HCT116 (cell line): ENCODE results near the gene TMPRSS7. TPM values are rescaled to one million over a fixed set of nuclear protein-coding genes. Genes with fewer than 3 reads are reported as not detected.

ENCODE experiments used
- ATAC-seq: fragments of 200-7000 bp; cut with Tn5 transposase; 2 replicates; pipeline ENCODE4 v1.9.1; 2020; ENCODE audit warnings: mild to moderate bottlenecking, moderate library complexity
- BruUV-seq: library from RNA; stranded (reverse); fragments of 400-500 nt; replicated peaks from 2 replicates; lab custom pipeline; 2021; lab: Mats Ljungman, UMichigan
- CTCF ChIA-PET: fragments of 300-600 bp; sonication (Branson Sonifier 250); formaldehyde crosslinking; loops from one replicate; lab custom pipeline; 2021; ENCODE audit warnings: antibody characterized with exemption; lab: Charles Lee
- POLR2A ChIA-PET: fragments of 300-600, 350-600 bp; sonication (Branson Sonifier 250); formaldehyde crosslinking; loops from one replicate; lab custom pipeline; 2021; ENCODE audit warnings: antibody characterized with exemption; lab: Charles Lee
- RAD21 ChIA-PET, 2 experiments: fragments of 300-600 bp; sonication (Branson Sonifier 250); formaldehyde crosslinking; loops; one replicate each; lab custom pipeline; 2023; ENCODE audit warnings: low total read pairs in 2 of 2; ENCODE audit not compliant: uncharacterized antibody in 2 of 2, unreplicated experiment in 2 of 2, low non-redundant PET in 1 of 2; lab: Charles Lee
- DNase-seq: peaks from one replicate; pipeline ENCODE4 v3.0.0-alpha.2; 2010; ENCODE audit warnings: low read depth, low spot score
- H2AFZ ChIP-seq: fragments of 200-600 bp; shearing (Covaris generic), sonication (generic); 2 replicates; pipeline ENCODE4 v1.6.1; 2017; ENCODE audit warnings: low read depth, mixed run types, mixed read lengths, antibody characterized with exemption, low read length; ENCODE audit not compliant: poor library complexity, severe bottlenecking
- H3K27ac ChIP-seq: 2 replicates; pipeline ENCODE4 v1.5.1; 2012; ENCODE audit warnings: low read depth, low read length
- H3K27me3 ChIP-seq: fragments of 200-600 bp; sonication (generic); 2 replicates; pipeline ENCODE4 v1.6.1; 2016; ENCODE audit warnings: mixed run types, low read length, mixed read lengths; ENCODE audit not compliant: insufficient read depth
- H3K36me3 ChIP-seq, 2 experiments: fragments of 200-500 bp in 1 of 2; fragments of 200-600 bp in 1 of 2; sonication (Bioruptor generic) in 1 of 2; sonication (generic) in 1 of 2; 2 replicates each; pipeline versions ENCODE4 v1.5.1 to v1.6.1; 2014 to 2016; ENCODE audit warnings: low read length in 2 of 2, inconsistent platforms in 1 of 2, mixed read lengths in 1 of 2, mixed run types in 1 of 2; ENCODE audit not compliant: insufficient read depth in 2 of 2, control insufficient read depth in 1 of 2
- H3K4me1 ChIP-seq, 2 experiments: fragments of 200-600 bp in 1 of 2; sonication (generic) in 1 of 2; 2 replicates each; pipeline versions ENCODE4 v1.5.1 to v1.6.1; 2012 to 2017; ENCODE audit warnings: low read length in 2 of 2, inconsistent platforms in 1 of 2, mild to moderate bottlenecking in 1 of 2, mixed read lengths in 1 of 2, mixed run types in 1 of 2, moderate library complexity in 1 of 2; ENCODE audit not compliant: insufficient read depth in 2 of 2, control insufficient read depth in 1 of 2
- H3K4me2 ChIP-seq: fragments of 200-600 bp; sonication (generic); 2 replicates; pipeline ENCODE4 v1.6.1; 2017; ENCODE audit warnings: mixed run types, low read length, mixed read lengths
- H3K4me3 ChIP-seq, 2 experiments: fragments of 200-600 bp in 1 of 2; sonication (generic) in 1 of 2; replicated peaks in 1 of 2; 2 replicates each; pipeline ENCODE4 v1.5.1; 2011 to 2016; ENCODE audit warnings: low read length in 2 of 2, control low read depth in 1 of 2, low read depth in 1 of 2, mild to moderate bottlenecking in 1 of 2, mixed read lengths in 1 of 2, mixed run types in 1 of 2
- H3K79me2 ChIP-seq: fragments of 200-600 bp; sonication (generic); 2 replicates; pipeline ENCODE4 v1.6.1; 2017; ENCODE audit warnings: mild to moderate bottlenecking, mixed run types, low read length, moderate library complexity, mixed read lengths; ENCODE audit not compliant: insufficient read depth
- H3K9ac ChIP-seq: fragments of 200-600 bp; sonication (generic); 2 replicates; pipeline ENCODE4 v1.6.1; 2016; ENCODE audit warnings: low read length, mixed read lengths
- H3K9me2 ChIP-seq: fragments of 200-600 bp; sonication (generic), shearing (Covaris generic); 2 replicates; pipeline ENCODE4 v1.6.1; 2017; ENCODE audit warnings: mixed run types, mild to moderate bottlenecking, moderate library complexity; ENCODE audit not compliant: insufficient read depth
- H3K9me3 ChIP-seq, 2 experiments: fragments of 200-500 bp in 1 of 2; fragments of 200-600 bp in 1 of 2; sonication (Bioruptor generic) in 1 of 2; sonication (generic) in 1 of 2; 2 replicates each; pipeline ENCODE4 v1.6.1; 2014 to 2017; ENCODE audit warnings: low read length in 2 of 2, mixed read lengths in 2 of 2, inconsistent platforms in 1 of 2, low read depth in 1 of 2, mild to moderate bottlenecking in 1 of 2, mixed run types in 1 of 2, moderate library complexity in 1 of 2; ENCODE audit not compliant: control insufficient read depth in 1 of 2, insufficient read depth in 1 of 2
- H4K20me1 ChIP-seq: fragments of 200-600 bp; sonication (generic), shearing (Covaris generic); 2 replicates; pipeline ENCODE4 v1.6.1; 2017; ENCODE audit warnings: mixed run types, mild to moderate bottlenecking, moderate library complexity; ENCODE audit not compliant: insufficient read depth
- ATF3 ChIP-seq: IDR thresholded peaks from 2 replicates; pipeline ENCODE4 v1.6.1; 2012
- CBX3 ChIP-seq: IDR thresholded peaks from 2 replicates; pipeline ENCODE4 v1.6.1; 2012; ENCODE audit warnings: low read depth
- CEBPB ChIP-seq: IDR thresholded peaks from 2 replicates; pipeline ENCODE4 v1.6.1; 2012; ENCODE audit warnings: low read depth
- CTCF ChIP-seq, 3 experiments: fragments of 200-600 bp in 1 of 3; sonication (generic) in 1 of 3; IDR thresholded peaks in 2 of 3; conservative IDR thresholded peaks in 1 of 3; 2 replicates each; pipeline ENCODE4 v1.5.1; 2012 to 2017; ENCODE audit warnings: low read depth in 2 of 3, low read length in 2 of 3, antibody characterized with exemption in 1 of 3, borderline replicate concordance in 1 of 3, control low read depth in 1 of 3, mild to moderate bottlenecking in 1 of 3, mixed read lengths in 1 of 3, mixed run types in 1 of 3, moderate library complexity in 1 of 3; ENCODE audit not compliant: insufficient read depth in 1 of 3
- EGR1 ChIP-seq: IDR thresholded peaks from 2 replicates; pipeline ENCODE4 v1.6.1; 2012; ENCODE audit warnings: low read depth
- ELF1 ChIP-seq: IDR thresholded peaks from 2 replicates; pipeline ENCODE4 v1.6.1; 2012; ENCODE audit warnings: low read depth, borderline replicate concordance
- EZH2 ChIP-seq: fragments of 200-600 bp; sonication (generic); IDR thresholded peaks from 2 replicates; pipeline ENCODE4 v1.6.1; 2017; ENCODE audit warnings: antibody characterized with exemption, mixed run types
- EZH2phosphoT487 ChIP-seq: fragments of 200-600 bp; IDR thresholded peaks from 2 replicates; pipeline ENCODE4 v1.6.1; 2018; ENCODE audit warnings: antibody characterized with exemption, borderline replicate concordance
- FOSL1 ChIP-seq: IDR thresholded peaks from 2 replicates; pipeline ENCODE4 v1.6.1; 2012; ENCODE audit warnings: low read depth
- JUND ChIP-seq: IDR thresholded peaks from 2 replicates; pipeline ENCODE4 v1.6.1; 2012
- MAX ChIP-seq: IDR thresholded peaks from 2 replicates; pipeline ENCODE4 v1.6.1; 2012
- POLR2A ChIP-seq: IDR thresholded peaks from 2 replicates; pipeline ENCODE4 v1.7.0; 2011; ENCODE audit warnings: borderline replicate concordance; ENCODE audit not compliant: insufficient read depth, insufficient read length; ENCODE audit errors: extremely low read depth
- POLR2AphosphoS5 ChIP-seq: IDR thresholded peaks from 2 replicates; pipeline ENCODE4 v1.6.1; 2011; ENCODE audit warnings: mild to moderate bottlenecking, low read depth, low read length, moderate library complexity
- REST ChIP-seq: IDR thresholded peaks from 2 replicates; pipeline ENCODE4 v1.6.1; 2012; ENCODE audit warnings: low read depth
- SP1 ChIP-seq: IDR thresholded peaks from 2 replicates; pipeline ENCODE4 v1.6.1; 2012; ENCODE audit warnings: low read depth
- YY1 ChIP-seq: IDR thresholded peaks from 2 replicates; pipeline ENCODE4 v1.6.1; 2011; ENCODE audit warnings: low read length, low read depth, moderate library complexity, mild to moderate bottlenecking; ENCODE audit not compliant: insufficient replicate concordance; ENCODE audit errors: extremely low read depth
- ZBTB33 ChIP-seq: IDR thresholded peaks from 2 replicates; pipeline ENCODE4 v1.6.1; 2011; ENCODE audit warnings: mild to moderate bottlenecking, low read length, moderate library complexity; ENCODE audit not compliant: insufficient replicate concordance; ENCODE audit errors: extremely low read depth
- ZFX ChIP-seq: fragments of 450-650 bp; IDR thresholded peaks from 2 replicates; pipeline ENCODE4 v1.6.1; 2017
- ZNF274 ChIP-seq: fragments of 200-500 bp; sonication (Bioruptor generic); IDR thresholded peaks from 2 replicates; pipeline ENCODE4 v1.6.1; 2014; ENCODE audit warnings: mild to moderate bottlenecking, low read depth, low read length, inconsistent platforms
- intact Hi-C: fragments of 100-400 bp; cut with micrococcal nuclease; formaldehyde crosslinking; loops from 2 replicates; pipeline ENCODE4 v1.10.0; 2022
- total RNA-seq: library from RNA; stranded (reverse); gene quantifications from one replicate; pipeline ENCODE4 v1.2.1, GENCODE V29; 2021; ENCODE audit not compliant: unreplicated experiment

TMPRSS7 gene
- total RNA-seq, 1 experiment from 2014 or later = not detected

- ChIA-PET CTCF (no interaction called here), POLR2A (no interaction called here), RAD21 (no interaction called here)
- TF ChIP-seq YY1 = no peak
- no peak for TF ChIP-seq EZH2
- no peak for TF ChIP-seq ZBTB33
- TF ChIP-seq SP1 = no peak
- TF ChIP-seq CTCF (IDR thresholded peaks at IDR 0.05 in 2 of 3, conservative IDR thresholded peaks at IDR 0.05 in 1 of 3; ENCODE audit: borderline replicate concordance in 1 of 3, insufficient read depth in 1 of 3, low read depth in 2 of 3, low read length in 2 of 3) = no peak
- no peak for TF ChIP-seq EGR1
- no peak for TF ChIP-seq ATF3
- TF ChIP-seq POLR2AphosphoS5 = no peak
- TF ChIP-seq ZFX = no peak
- TF ChIP-seq MAX = no peak
- no peak for TF ChIP-seq POLR2A
- TF ChIP-seq ZNF274 = no peak
- TF ChIP-seq JUND = no peak
- no peak for TF ChIP-seq ELF1
- TF ChIP-seq CEBPB = no peak
- TF ChIP-seq CBX3 = no peak
- no peak for TF ChIP-seq REST
- no peak for TF ChIP-seq FOSL1
- no peak for TF ChIP-seq EZH2phosphoT487
- H3K9ac ChIP-seq = no peak overlapping the region
- H3K27me3 ChIP-seq = no peaks in the 10 kb centered on the region
- H4K20me1 ChIP-seq = no peaks in the 10 kb centered on the region
- H3K9me3 ChIP-seq = no peaks in the 10 kb centered on the region
- no peak for DNase-seq
- H2AFZ ChIP-seq = no peak overlapping the region
- intact Hi-C loops = no loop called here
- no TSS peak for BruUV-seq
- H3K27ac ChIP-seq = no peak overlapping the region
- H3K79me2 ChIP-seq = peaks cover 15% of the 10 kb centered on the region
- no peak overlapping the region for H3K4me3 ChIP-seq
- no peaks in the 10 kb centered on the region for H3K9me2 ChIP-seq
- H3K36me3 ChIP-seq = peaks cover 0 to 5% of the 10 kb centered on the region in 2 experiments; a peak in 1 of 4 replicates
- peaks cover 20 to 30% of the 10 kb centered on the region in 2 experiments for H3K4me1 ChIP-seq
- no peak for ATAC-seq
- no peak overlapping the region for H3K4me2 ChIP-seq
These were observed 48.7 kb downstream of the TMPRSS7 start for GRCh38 chr3:112083239-112083638.
